ENCODE measurements around the gene NPRL2.
A peak's percentile ranks its signal among the peaks of the same experiment; 100 is the strongest.

The NPRL2 gene

GRCh38 chr3:50389414-50389767, 38.8 kb upstream of the NPRL2 start:
- H3K9me2 ChIP-seq (replicated peaks; ENCODE audit: insufficient read depth, low read length) = no peaks in the 10 kb centered on the region
- DNase-seq = no peak
- H3K4me1 ChIP-seq (ENCODE audit: low read length) = no peaks in the 10 kb centered on the region
- no peak overlapping the region for H3K9ac ChIP-seq (ENCODE audit: low read length)
- no peak overlapping the region for H3K27ac ChIP-seq (ENCODE audit: low read length)
- no peak overlapping the region for H3K4me2 ChIP-seq (ENCODE audit: low read depth, low read length)
- H3K9me3 ChIP-seq (replicated peaks; ENCODE audit: insufficient read depth, low read length) = no peaks in the 10 kb centered on the region
- H3K36me3 ChIP-seq (replicated peaks; ENCODE audit: insufficient read depth, low read length) = no peaks in the 10 kb centered on the region
- H4K20me1 ChIP-seq (ENCODE audit: insufficient read depth, low read length) = no peaks in the 10 kb centered on the region
- no peaks in the 10 kb centered on the region for H3K79me2 ChIP-seq (ENCODE audit: low read length)
- H3K27me3 ChIP-seq (replicated peaks; ENCODE audit: insufficient read depth, low read length) = peaks cover 81% of the 10 kb centered on the region
- H3K4me3 ChIP-seq (ENCODE audit: low read length) = no peak overlapping the region
- TF ChIP-seq EZH2 (optimal IDR thresholded peaks at IDR 0.05; ENCODE audit: low read depth, low read length) = no peak
- TF ChIP-seq, protein P1, sequence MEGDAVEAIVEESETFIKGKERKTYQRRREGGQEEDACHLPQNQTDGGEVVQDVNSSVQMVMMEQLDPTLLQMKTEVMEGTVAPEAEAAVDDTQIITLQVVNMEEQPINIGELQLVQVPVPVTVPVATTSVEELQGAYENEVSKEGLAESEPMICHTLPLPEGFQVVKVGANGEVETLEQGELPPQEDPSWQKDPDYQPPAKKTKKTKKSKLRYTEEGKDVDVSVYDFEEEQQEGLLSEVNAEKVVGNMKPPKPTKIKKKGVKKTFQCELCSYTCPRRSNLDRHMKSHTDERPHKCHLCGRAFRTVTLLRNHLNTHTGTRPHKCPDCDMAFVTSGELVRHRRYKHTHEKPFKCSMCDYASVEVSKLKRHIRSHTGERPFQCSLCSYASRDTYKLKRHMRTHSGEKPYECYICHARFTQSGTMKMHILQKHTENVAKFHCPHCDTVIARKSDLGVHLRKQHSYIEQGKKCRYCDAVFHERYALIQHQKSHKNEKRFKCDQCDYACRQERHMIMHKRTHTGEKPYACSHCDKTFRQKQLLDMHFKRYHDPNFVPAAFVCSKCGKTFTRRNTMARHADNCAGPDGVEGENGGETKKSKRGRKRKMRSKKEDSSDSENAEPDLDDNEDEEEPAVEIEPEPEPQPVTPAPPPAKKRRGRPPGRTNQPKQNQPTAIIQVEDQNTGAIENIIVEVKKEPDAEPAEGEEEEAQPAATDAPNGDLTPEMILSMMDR (IDR thresholded peaks at IDR 0.05; ENCODE audit: low read length) = no peak
- H2AFZ ChIP-seq (ENCODE audit: low read length) = no peak overlapping the region
- H3F3A ChIP-seq (ENCODE audit: insufficient read depth, low read length) = no peaks in the 10 kb centered on the region

DNA sequence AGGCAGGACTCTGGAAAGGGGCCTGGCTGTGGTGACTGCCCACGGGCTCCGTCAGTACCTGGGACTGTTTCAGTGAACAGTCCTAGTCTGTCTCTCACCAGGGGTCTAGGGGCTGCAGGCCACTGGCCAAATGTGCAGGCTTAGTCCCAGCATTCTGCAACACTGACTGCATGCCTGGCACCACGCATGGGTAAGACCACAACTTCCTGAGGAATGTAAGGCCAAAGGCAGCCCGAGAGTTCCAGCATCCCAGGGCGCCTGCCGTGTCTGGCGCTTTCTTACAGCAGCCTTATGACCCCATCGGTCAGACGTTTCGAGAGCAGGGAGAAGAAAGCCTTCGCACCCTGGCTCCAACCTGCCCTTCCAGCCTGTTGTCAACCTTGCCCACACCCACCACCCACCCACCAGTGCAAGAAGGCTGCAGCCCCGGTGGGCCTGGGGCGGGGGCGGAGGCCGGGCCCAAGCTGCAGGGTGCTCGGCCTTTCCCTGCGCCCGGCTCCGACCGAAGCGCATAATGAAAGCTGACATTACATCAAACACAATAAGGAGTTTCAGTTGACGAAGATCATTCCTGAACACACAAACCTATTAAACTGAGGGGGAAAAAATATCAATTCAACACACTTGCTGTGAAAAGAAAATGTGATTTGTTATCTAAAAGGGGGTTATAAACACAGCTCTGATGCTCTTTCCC, 38.3 kb upstream of the NPRL2 start:
- no peaks in the 10 kb centered on the region for H3K36me3 ChIP-seq (replicated peaks; ENCODE audit: insufficient read depth, low read length)
- no peaks in the 10 kb centered on the region for H3K9me3 ChIP-seq (replicated peaks; ENCODE audit: insufficient read depth, low read length)
- no peak overlapping the region for H2AFZ ChIP-seq (ENCODE audit: low read length)
- no peaks in the 10 kb centered on the region for H3K79me2 ChIP-seq (ENCODE audit: low read length)
- no peaks in the 10 kb centered on the region for H3K4me1 ChIP-seq (ENCODE audit: low read length)
- no peaks in the 10 kb centered on the region for H4K20me1 ChIP-seq (ENCODE audit: insufficient read depth, low read length)
- no peaks in the 10 kb centered on the region for H3F3A ChIP-seq (ENCODE audit: insufficient read depth, low read length)
- peaks cover 80% of the 10 kb centered on the region for H3K27me3 ChIP-seq (replicated peaks; ENCODE audit: insufficient read depth, low read length)
- DNase-seq = no peak
- no peak for TF ChIP-seq EZH2phosphoT487 (IDR thresholded peaks at IDR 0.05; ENCODE audit: low read length)
- no peak for TF ChIP-seq EZH2 (optimal IDR thresholded peaks at IDR 0.05; ENCODE audit: low read depth, low read length)
- no peak overlapping the region for H3K9ac ChIP-seq (ENCODE audit: low read length)
- no peak overlapping the region for H3K4me3 ChIP-seq (ENCODE audit: low read length)
- H3K27ac ChIP-seq (ENCODE audit: low read length) = no peak overlapping the region
- no peak overlapping the region for H3K4me2 ChIP-seq (ENCODE audit: low read depth, low read length)
- H3K9me2 ChIP-seq (replicated peaks; ENCODE audit: insufficient read depth, low read length) = no peaks in the 10 kb centered on the region

DNA sequence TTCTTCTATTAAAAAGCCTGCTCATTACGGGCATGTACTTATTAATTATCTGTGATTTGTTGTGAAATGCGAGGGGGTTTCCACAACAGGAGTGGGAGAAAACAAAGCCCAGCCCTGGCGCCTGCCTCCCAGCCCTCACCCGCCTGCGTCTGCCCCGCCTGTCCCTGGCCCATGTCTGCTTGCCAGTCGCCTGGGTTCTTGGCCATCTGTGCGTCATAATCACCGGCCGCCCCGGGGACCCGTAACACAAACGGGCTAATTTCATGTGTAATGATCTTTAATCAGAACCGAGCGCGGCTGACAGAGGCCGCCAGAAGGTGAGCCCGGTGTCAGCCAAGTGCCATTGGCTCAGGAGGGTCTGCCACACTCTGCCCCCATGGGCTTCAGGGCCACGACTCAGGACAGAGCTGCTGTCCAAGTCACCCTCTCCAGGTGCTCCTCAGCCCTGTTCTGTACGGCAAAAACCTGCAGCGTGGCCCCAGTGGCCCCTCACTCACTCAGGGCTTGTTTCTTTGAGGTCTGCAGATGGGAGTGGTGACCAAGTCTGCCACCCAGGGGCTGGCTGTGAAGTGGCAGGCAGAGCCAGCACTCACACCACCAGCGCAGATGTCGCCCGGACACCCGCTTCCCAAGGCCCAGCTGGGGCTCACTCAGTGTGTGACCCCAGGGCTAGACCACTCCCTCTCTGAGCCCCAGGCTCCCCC, 37.6 kb upstream of the NPRL2 start:
- Histone ChIP-seq H3K27me3 (replicated peaks; ENCODE audit: insufficient read depth, low read length) (peaks cover 81% of the 10 kb centered on the region), H3K9ac (ENCODE audit: low read length) (no peak overlapping the region), H3K9me2 (replicated peaks; ENCODE audit: insufficient read depth, low read length) (no peaks in the 10 kb centered on the region), H3K79me2 (ENCODE audit: low read length) (no peaks in the 10 kb centered on the region), H3K36me3 (replicated peaks; ENCODE audit: insufficient read depth, low read length) (no peaks in the 10 kb centered on the region), H3K9me3 (replicated peaks; ENCODE audit: insufficient read depth, low read length) (no peaks in the 10 kb centered on the region), H2AFZ (ENCODE audit: low read length) (no peak overlapping the region), H3K4me1 (ENCODE audit: low read length) (no peaks in the 10 kb centered on the region), H4K20me1 (ENCODE audit: insufficient read depth, low read length) (no peaks in the 10 kb centered on the region), H3F3A (ENCODE audit: insufficient read depth, low read length) (no peaks in the 10 kb centered on the region), H3K4me2 (ENCODE audit: low read depth, low read length) (no peak overlapping the region), H3K4me3 (ENCODE audit: low read length) (no peak overlapping the region), H3K27ac (ENCODE audit: low read length) (no peak overlapping the region)
- TF ChIP-seq, protein P1 (IDR thresholded peaks at IDR 0.05; ENCODE audit: low read length) = peak; percentile 53
- no peak for TF ChIP-seq EZH2 (optimal IDR thresholded peaks at IDR 0.05; ENCODE audit: low read depth, low read length)
- no peak for DNase-seq

DNA sequence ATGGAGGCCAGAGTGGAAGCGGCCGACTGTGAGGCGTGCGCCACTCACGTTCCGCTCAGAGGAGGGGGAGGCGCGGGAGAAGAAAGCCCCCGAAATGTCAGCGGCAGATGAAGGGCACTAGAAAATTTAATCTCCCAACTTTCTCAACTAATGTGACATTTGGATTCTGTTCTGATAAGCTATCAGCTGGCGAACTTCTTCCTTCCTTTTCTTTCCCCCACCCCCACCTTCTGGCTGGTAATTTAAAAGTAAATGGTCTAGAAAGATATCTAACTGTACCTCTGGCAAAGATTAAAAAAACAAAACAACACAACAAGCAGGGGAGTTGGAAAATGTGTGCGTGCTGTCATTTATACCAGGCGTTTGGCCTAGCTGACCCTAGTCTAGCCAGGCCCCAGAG, 35.2 kb upstream of the NPRL2 start:
- no peak overlapping the region for H3K4me3 ChIP-seq (ENCODE audit: low read length)
- H3F3A ChIP-seq (ENCODE audit: insufficient read depth, low read length) = no peaks in the 10 kb centered on the region

More for the DNA sequence above, 35.2 kb upstream of the NPRL2 start:
- no peaks in the 10 kb centered on the region for H3K9me3 ChIP-seq (replicated peaks; ENCODE audit: insufficient read depth, low read length)
- H3K9ac ChIP-seq (ENCODE audit: low read length) = no peak overlapping the region
- no peaks in the 10 kb centered on the region for H3K36me3 ChIP-seq (replicated peaks; ENCODE audit: insufficient read depth, low read length)
- H3K27ac ChIP-seq (ENCODE audit: low read length) = no peak overlapping the region
- H4K20me1 ChIP-seq (ENCODE audit: insufficient read depth, low read length) = no peaks in the 10 kb centered on the region
- H3K79me2 ChIP-seq (ENCODE audit: low read length) = no peaks in the 10 kb centered on the region
- TF ChIP-seq EZH2 (optimal IDR thresholded peaks at IDR 0.05; ENCODE audit: low read depth, low read length) = no peak
- TF ChIP-seq, protein P1 (IDR thresholded peaks at IDR 0.05; ENCODE audit: low read length) = no peak
- no peak for TF ChIP-seq EZH2phosphoT487 (IDR thresholded peaks at IDR 0.05; ENCODE audit: low read length)
- H2AFZ ChIP-seq (ENCODE audit: low read length) = no peak overlapping the region
- peaks cover 86% of the 10 kb centered on the region for H3K27me3 ChIP-seq (replicated peaks; ENCODE audit: insufficient read depth, low read length)
- H3K4me2 ChIP-seq (ENCODE audit: low read depth, low read length) = no peak overlapping the region
- no peaks in the 10 kb centered on the region for H3K9me2 ChIP-seq (replicated peaks; ENCODE audit: insufficient read depth, low read length)
- H3K4me1 ChIP-seq (ENCODE audit: low read length) = no peaks in the 10 kb centered on the region
- no peak for DNase-seq

Data from MM.1S (cell line).